Measurements from ENCODE around the gene VWA3B.

- TF ChIP-seq CTCF (IDR thresholded peaks at IDR 0.05) (no peak), POLR2AphosphoS5 (IDR thresholded peaks at IDR 0.05) (peak in 2 of 3 donors; percentile 48 to 64), POLR2A (IDR thresholded peaks at IDR 0.05) (no peak)
These were observed 193.6 kb downstream of the VWA3B start for GRCh38 chr2:98280376-98281102.
